ENCODE measurements around the gene NFIB. TPM values are rescaled to one million over a fixed set of nuclear protein-coding genes. Genes with fewer than 3 reads are reported as not detected.

NFIB gene
- total and polyA plus RNA-seq, 10 of the 15 experiments (the other 5 are each of a cell fraction or from before 2014, with no cell fraction given), result under 0.01 to 0.19 (median 0.05) TPM; not detected in 3

DNA sequence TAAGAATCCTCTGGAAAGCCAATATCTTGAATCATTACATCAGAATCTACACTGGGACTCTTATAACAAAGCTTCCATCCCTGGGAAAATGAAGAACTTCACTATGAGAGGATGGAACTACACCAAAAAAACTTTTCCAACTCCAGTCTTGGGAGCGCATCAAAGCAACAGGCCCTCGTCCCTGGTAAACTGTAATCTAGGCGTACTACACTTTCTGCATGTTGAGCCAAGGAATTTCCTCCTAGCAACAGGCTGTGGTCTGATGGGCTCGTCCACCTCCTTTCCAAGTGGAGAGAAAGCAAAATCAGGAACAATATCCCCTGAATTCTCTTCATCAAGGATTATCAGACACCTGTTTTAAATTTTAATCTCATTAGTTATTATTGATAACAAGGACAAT is 94.1 kb downstream of the NFIB start:
- in situ Hi-C loops (cut with MboI) (no loop called here), intact Hi-C loops (cut with micrococcal nuclease; ENCODE audit: unreplicated experiment) (no loop called here)
- POLR2A ChIA-PET, result no interaction called here
- no peak overlapping the region for H3K9ac ChIP-seq (ENCODE audit: control insufficient read depth, insufficient read depth, low read length)
- no peak overlapping the region for H2AFZ ChIP-seq (ENCODE audit: control insufficient read depth, low read depth, low read length)
- H3K4me2 ChIP-seq (ENCODE audit: control insufficient read depth, insufficient read depth), result no peak overlapping the region
- RAD21 ChIA-PET (ENCODE audit: unreplicated experiment), result no interaction called here
- no peaks in the 10 kb centered on the region for H4K20me1 ChIP-seq (ENCODE audit: control insufficient read depth, insufficient read depth)
- H3K27me3 ChIP-seq (replicated peaks in 1 of 2; ENCODE audit: control insufficient read depth in 2 of 2, insufficient read depth in 2 of 2, low read length in 1 of 2), result no peaks in the 10 kb centered on the region; a peak in 1 of 4 replicates
- H3K4me1 ChIP-seq (ENCODE audit: control insufficient read depth, insufficient read depth, low read length), result no peaks in the 10 kb centered on the region
- CTCF ChIA-PET, result no interaction called here
- H3K79me2 ChIP-seq (ENCODE audit: control insufficient read depth, insufficient read depth, low read length), result no peaks in the 10 kb centered on the region
- BruUV-seq (replicated peaks), result no TSS peak
- no peak for TF ChIP-seq CREM (IDR thresholded peaks at IDR 0.05; ENCODE audit: low read depth)
- no peak for TF ChIP-seq SUPT20H (IDR thresholded peaks at IDR 0.05; ENCODE audit: borderline replicate concordance, control insufficient read depth, low read depth, low read length)
- no peak for TF ChIP-seq STAT3 (IDR thresholded peaks at IDR 0.05; ENCODE audit: low read depth, low read length)
- WGBS (ENCODE audit: insufficient coverage, insufficient replicate concordance, low lambda C conversion rate, missing lambda C conversion rate), result 51% methylated on average over 4 of the region's 4 CpGs
- no peak overlapping the region for H3K4me3 ChIP-seq
- no peaks in the 10 kb centered on the region for H3K9me3 ChIP-seq (replicated peaks; ENCODE audit: control insufficient read depth, insufficient read depth, low read length)
- FAIRE-seq (no peak), DNase-seq (ENCODE audit: low read depth, low spot score) (no peak), ATAC-seq (no peak)
- no peaks in the 10 kb centered on the region for H3K36me3 ChIP-seq (ENCODE audit: control insufficient read depth in 2 of 2, insufficient read depth in 2 of 2, low read length in 1 of 2)
- SMC1A ChIA-PET (ENCODE audit: uncharacterized antibody, unreplicated experiment), result no interaction called here
- no peak overlapping the region for H3K27ac ChIP-seq (ENCODE audit: control insufficient read depth, insufficient read depth)

GRCh38 chr9:14218253-14218652 is 95.7 kb downstream of the NFIB start:
- H3K36me3 ChIP-seq (ENCODE audit: control insufficient read depth in 2 of 2, insufficient read depth in 2 of 2, low read length in 1 of 2), result no peaks in the 10 kb centered on the region
- POLR2A ChIA-PET, result no interaction called here
- H3K4me3 ChIP-seq, result no peak overlapping the region
- SMC1A ChIA-PET (ENCODE audit: uncharacterized antibody, unreplicated experiment), result no interaction called here
- BruUV-seq (replicated peaks), result no TSS peak
- no peaks in the 10 kb centered on the region; a peak in 1 of 4 replicates for H3K27me3 ChIP-seq (replicated peaks in 1 of 2; ENCODE audit: control insufficient read depth in 2 of 2, insufficient read depth in 2 of 2, low read length in 1 of 2)
- CTCF ChIA-PET, result no interaction called here
- no peak for FAIRE-seq
- in situ Hi-C loops (cut with MboI), result no loop called here
- no peaks in the 10 kb centered on the region for H3K9me3 ChIP-seq (replicated peaks; ENCODE audit: control insufficient read depth, insufficient read depth, low read length)
- DNase-seq (ENCODE audit: low read depth, low spot score), result no peak
- intact Hi-C loops (cut with micrococcal nuclease; ENCODE audit: unreplicated experiment), result no loop called here
- no peak overlapping the region for H2AFZ ChIP-seq (ENCODE audit: control insufficient read depth, low read depth, low read length)
- no peak overlapping the region for H3K27ac ChIP-seq (ENCODE audit: control insufficient read depth, insufficient read depth)
- H3K9ac ChIP-seq (ENCODE audit: control insufficient read depth, insufficient read depth, low read length), result no peak overlapping the region
- WGBS (ENCODE audit: insufficient coverage, insufficient replicate concordance, low lambda C conversion rate, missing lambda C conversion rate), result 0% methylated on average over 1 of the region's 1 CpG
- H3K79me2 ChIP-seq (ENCODE audit: control insufficient read depth, insufficient read depth, low read length), result no peaks in the 10 kb centered on the region
- no peak for ATAC-seq
- no peak for TF ChIP-seq SIX5 (IDR thresholded peaks at IDR 0.05; ENCODE audit: low read depth, low read length, severe bottlenecking)
- TF ChIP-seq POLR2A (IDR thresholded peaks at IDR 0.05; ENCODE audit: low read depth, low read length), result no peak
- TF ChIP-seq TAF1 (IDR thresholded peaks at IDR 0.05; ENCODE audit: borderline replicate concordance, low read depth, low read length), result no peak
- TF ChIP-seq ESRRA (IDR thresholded peaks at IDR 0.05; ENCODE audit: low read length), result no peak
- no peak for TF ChIP-seq ZNF274 (IDR thresholded peaks at IDR 0.05; ENCODE audit: insufficient read depth, insufficient read length)
- no peaks in the 10 kb centered on the region for H3K4me1 ChIP-seq (ENCODE audit: control insufficient read depth, insufficient read depth, low read length)
- no peak overlapping the region for H3K4me2 ChIP-seq (ENCODE audit: control insufficient read depth, insufficient read depth)
- H4K20me1 ChIP-seq (ENCODE audit: control insufficient read depth, insufficient read depth), result no peaks in the 10 kb centered on the region
- RAD21 ChIA-PET (ENCODE audit: unreplicated experiment), result no interaction called here

Data from GM12878 (cell line).